ENCODE results near the gene SNX9.
A peak's percentile ranks its signal among the peaks of the same experiment; 100 is the strongest.
"Not testable (repeated sequence)": the region's sequence is repeated elsewhere in the genome, so short reads cannot be mapped to it uniquely, and the experiment has no call there.

SNX9 gene

GRCh38 chr6:157855804-157856203, 32.8 kb downstream of the SNX9 start:
- not testable (repeated sequence) for DNase-seq (ENCODE audit: low spot score); FAIRE-seq

- FAIRE-seq: not testable (repeated sequence)
These were observed 35.6 kb downstream of the SNX9 start for GRCh38 chr6:157858664-157859063.

GRCh38 chr6:157859775-157860504, 36.9 kb downstream of the SNX9 start:
- DNase-seq (ENCODE audit: low spot score) (no peak), FAIRE-seq (no peak)

More at GRCh38 chr6:157858664-157859063, 35.6 kb downstream of the SNX9 start:
- not testable (repeated sequence) for DNase-seq (ENCODE audit: low spot score)

GRCh38 chr6:157860505-157860991, 37.5 kb downstream of the SNX9 start:
- FAIRE-seq (no peak), DNase-seq (ENCODE audit: low spot score) (no peak)

- DNase-seq (ENCODE audit: low spot score) (no peak), FAIRE-seq (no peak)
These were observed 38.1 kb downstream of the SNX9 start for GRCh38 chr6:157861184-157861583.

GRCh38 chr6:157861814-157862213, 38.8 kb downstream of the SNX9 start:
- FAIRE-seq (no peak), DNase-seq (ENCODE audit: low spot score) (no peak)

GRCh38 chr6:157862706-157863105, 39.7 kb downstream of the SNX9 start:
- DNase-seq (ENCODE audit: low spot score) (no peak), FAIRE-seq (no peak)

GRCh38 chr6:157864185-157864761, 41.2 kb downstream of the SNX9 start:
- FAIRE-seq: no peak
- DNase-seq (ENCODE audit: low spot score): no peak

- DNase-seq (ENCODE audit: low spot score) (no peak), FAIRE-seq (no peak)
These were observed 42.2 kb downstream of the SNX9 start for GRCh38 chr6:157865249-157865648.

GRCh38 chr6:157867155-157867559, 44.1 kb downstream of the SNX9 start:
- FAIRE-seq (no peak), DNase-seq (ENCODE audit: low spot score) (peak; percentile 38)

GRCh38 chr6:157867981-157868380, 44.9 kb downstream of the SNX9 start:
- no peak for FAIRE-seq
- DNase-seq (ENCODE audit: low spot score): no peak

- FAIRE-seq: no peak
These were observed 45.8 kb downstream of the SNX9 start for GRCh38 chr6:157868835-157869234.

GRCh38 chr6:157869673-157870302, 46.7 kb downstream of the SNX9 start:
- peak; percentile 70 for FAIRE-seq
- DNase-seq (ENCODE audit: low spot score): no peak

More at GRCh38 chr6:157868835-157869234, 45.8 kb downstream of the SNX9 start:
- no peak for DNase-seq (ENCODE audit: low spot score)

GRCh38 chr6:157873735-157874344, 50.8 kb downstream of the SNX9 start:
- DNase-seq (ENCODE audit: low spot score): peak; percentile 79
- FAIRE-seq: no peak

GRCh38 chr6:157877149-157877548, 54.1 kb downstream of the SNX9 start:
- no peak for DNase-seq (ENCODE audit: low spot score)
- FAIRE-seq: no peak

- FAIRE-seq (no peak), DNase-seq (ENCODE audit: low spot score) (no peak)
These were observed 54.8 kb downstream of the SNX9 start for GRCh38 chr6:157877573-157878438.

GRCh38 chr6:157879034-157879872, 56.2 kb downstream of the SNX9 start:
- DNase-seq (ENCODE audit: low spot score): no peak

GRCh38 chr6:157879873-157880254, 56.8 kb downstream of the SNX9 start:
- FAIRE-seq (no peak), DNase-seq (ENCODE audit: low spot score) (no peak)

More at GRCh38 chr6:157879034-157879872, 56.2 kb downstream of the SNX9 start:
- FAIRE-seq: no peak

GRCh38 chr6:157880534-157880933, 57.5 kb downstream of the SNX9 start:
- DNase-seq (ENCODE audit: low spot score) (no peak), FAIRE-seq (no peak)

- no peak for DNase-seq (ENCODE audit: low spot score)
- no peak for FAIRE-seq
These were observed 58.3 kb downstream of the SNX9 start for GRCh38 chr6:157881342-157881741.
